B cell (primary cell): ENCODE results near the gene PBX1. TPM values are rescaled to one million over a fixed set of nuclear protein-coding genes. Genes with fewer than 3 reads are reported as not detected.

Experiments
- ATAC-seq: fragments of 200-7000 bp; cut with Tn5 transposase; one replicate; pipeline ENCODE4 v1.10.0; 2021; ENCODE audit warnings: low read depth, mild to moderate bottlenecking, moderate number of reproducible peaks, moderate library complexity
- CTCF ChIA-PET: fragments of 350-600 bp; sonication (Branson Sonifier 250); formaldehyde crosslinking; loops from one replicate; lab custom pipeline; 2021; ENCODE audit warnings: antibody characterized with exemption, inconsistent platforms; lab: Charles Lee
- POLR2A ChIA-PET: fragments of 350-600 bp; sonication (Branson Sonifier 250); formaldehyde crosslinking; loops from one replicate; lab custom pipeline; 2021; ENCODE audit warnings: antibody characterized with exemption; lab: Charles Lee
- DNase-seq: peaks from one replicate; pipeline ENCODE4 v3.0.0; 2013
- H2AFZ ChIP-seq: 2 replicates; pipeline ENCODE4 v1.6.1; 2012; ENCODE audit warnings: mild to moderate bottlenecking, low read depth, low read length; ENCODE audit not compliant: insufficient read depth, poor library complexity, severe bottlenecking
- H3K27ac ChIP-seq, 2 donors: 1 replicate in 1 of 2; 2 replicates in 1 of 2; pipeline ENCODE4 v1.5.1; 2012 to 2013; ENCODE audit warnings: low read length in 2 of 2, mild to moderate bottlenecking in 2 of 2, moderate library complexity in 1 of 2
- H3K27me3 ChIP-seq, 4 experiments: fragments of 200-600 bp in 1 of 4; sonication (generic) in 1 of 4; replicated peaks in 1 of 4; 1 replicate in 2 of 4; 2 replicates in 2 of 4; pipeline versions ENCODE4 v1.6.1 to v1.7.0; 2013 to 2016; ENCODE audit warnings: low read length in 3 of 4, mild to moderate bottlenecking in 2 of 4, mixed read lengths in 1 of 4, moderate library complexity in 1 of 4; ENCODE audit not compliant: insufficient read depth in 4 of 4, control insufficient read depth in 3 of 4; ENCODE audit errors: control extremely low read depth in 1 of 4
- H3K36me3 ChIP-seq, 2 experiments: replicated peaks in 1 of 2; 1 replicate in 1 of 2; 2 replicates in 1 of 2; pipeline versions ENCODE4 v1.6.1 to v1.7.1; 2013; ENCODE audit warnings: low read length in 1 of 2; ENCODE audit not compliant: insufficient read depth in 2 of 2, control insufficient read depth in 1 of 2; ENCODE audit errors: control extremely low read depth in 1 of 2, extremely low read depth in 1 of 2
- H3K4me1 ChIP-seq, 2 donors: fragments of 200-600 bp in 1 of 2; sonication (generic) in 1 of 2; 1 replicate in 1 of 2; 2 replicates in 1 of 2; pipeline versions ENCODE4 v1.5.1 to v1.6.1; 2013 to 2017; ENCODE audit warnings: low read length in 2 of 2; ENCODE audit not compliant: control insufficient read depth in 2 of 2, insufficient read depth in 2 of 2
- H3K4me2 ChIP-seq: replicated peaks from 2 replicates; pipeline ENCODE3; 2012; ENCODE audit warnings: mild to moderate bottlenecking, low read depth, low read length; ENCODE audit not compliant: poor library complexity, severe bottlenecking
- H3K4me3 ChIP-seq, 5 experiments: fragments of 200-600 bp in 1 of 5; sonication (generic) in 1 of 5; 1 replicate in 3 of 5; 2 replicates in 2 of 5; pipeline versions ENCODE4 v1.5.1 to v1.7.0; 2011 to 2016; ENCODE audit warnings: low read length in 4 of 5, mild to moderate bottlenecking in 4 of 5, low read depth in 2 of 5, control low read depth in 1 of 5, moderate library complexity in 1 of 5; ENCODE audit not compliant: insufficient read depth in 1 of 5; ENCODE audit errors: control extremely low read depth in 1 of 5, extremely low read depth in 1 of 5
- H3K79me2 ChIP-seq: fragments of 200-600 bp; sonication (generic); one replicate; pipeline ENCODE4 v1.6.0; 2016; ENCODE audit warnings: low read length; ENCODE audit not compliant: control insufficient read depth, insufficient read depth
- H3K9ac ChIP-seq: fragments of 200-600 bp; sonication (generic); 2 replicates; pipeline ENCODE4 v1.6.1; 2017; ENCODE audit warnings: mild to moderate bottlenecking, low read length, moderate library complexity
- H3K9me3 ChIP-seq, 3 donors: one replicate each; pipeline versions ENCODE4 v1.6.1 to v1.7.1; 2013; ENCODE audit warnings: low read length in 2 of 3; ENCODE audit not compliant: control insufficient read depth in 2 of 3, insufficient read depth in 1 of 3; ENCODE audit errors: control extremely low read depth in 1 of 3
- H4K20me1 ChIP-seq: 2 replicates; pipeline ENCODE4 v1.6.0; 2012; ENCODE audit warnings: mild to moderate bottlenecking, low read length; ENCODE audit not compliant: insufficient read depth, control insufficient read depth, poor library complexity, severe bottlenecking
- H3K27ac Mint-ChIP-seq: one replicate; pipeline ENCODE4 v1.8.0; 2021; ENCODE audit warnings: mixed read lengths
- H3K27me3 Mint-ChIP-seq: one replicate; pipeline ENCODE4 v1.8.0; 2021; ENCODE audit warnings: mixed read lengths
- H3K4me1 Mint-ChIP-seq: one replicate; pipeline ENCODE4 v1.8.0; 2021; ENCODE audit warnings: mixed read lengths
- H3K4me3 Mint-ChIP-seq: one replicate; pipeline ENCODE4 v1.8.0; 2021; ENCODE audit warnings: mixed read lengths
- H3K9me3 Mint-ChIP-seq: one replicate; pipeline ENCODE4 v1.8.0; 2022; ENCODE audit warnings: mixed read lengths; ENCODE audit not compliant: insufficient read depth
- CTCF ChIP-seq: fragments of 200-600 bp; IDR thresholded peaks from one replicate; pipeline ENCODE4 v1.8.0; 2022; ENCODE audit warnings: antibody characterized with exemption, mild to moderate bottlenecking
- WGBS: methylation state at CpG from one replicate; pipeline ENCODE4 v1.1.5; 2013; ENCODE audit warnings: missing lambda C conversion rate; ENCODE audit not compliant: insufficient coverage; 5-methylcytosine and 5-hydroxymethylcytosine counted together
- intact Hi-C: fragments of 100-400 bp; cut with micrococcal nuclease; formaldehyde crosslinking; loops from one replicate; pipeline ENCODE4 v1.10.0; 2022
- polyA plus RNA-seq: library from polyadenylated mRNA; depleted of rRNA; stranded (reverse); fragments of >200 nt; gene quantifications from 2 replicates; pipeline ENCODE4 v1.2.3, GENCODE V29; 2012
- small RNA-seq: library from RNA; depleted of rRNA; stranded (forward); fragments of <200 nt; gene quantifications from one replicate; pipeline ENCODE3, GENCODE V24; 2012; ENCODE audit warnings: low replicate concordance, low read depth; ENCODE audit not compliant: insufficient read length
- total RNA-seq, 2 donors: library from RNA; stranded (reverse); fragments of 120-200 nt in 1 of 2; gene quantifications; 1 replicate in 1 of 2; 2 replicates in 1 of 2; pipeline versions ENCODE4 v1.2.3 to v1.2.4, GENCODE V29; 2013 to 2022

PBX1 gene
- total and polyA plus RNA-seq, 2 donors (not counting 1 experiment from before 2014, with no cell fraction given): 0.32 TPM; not detected in 1

DNA sequence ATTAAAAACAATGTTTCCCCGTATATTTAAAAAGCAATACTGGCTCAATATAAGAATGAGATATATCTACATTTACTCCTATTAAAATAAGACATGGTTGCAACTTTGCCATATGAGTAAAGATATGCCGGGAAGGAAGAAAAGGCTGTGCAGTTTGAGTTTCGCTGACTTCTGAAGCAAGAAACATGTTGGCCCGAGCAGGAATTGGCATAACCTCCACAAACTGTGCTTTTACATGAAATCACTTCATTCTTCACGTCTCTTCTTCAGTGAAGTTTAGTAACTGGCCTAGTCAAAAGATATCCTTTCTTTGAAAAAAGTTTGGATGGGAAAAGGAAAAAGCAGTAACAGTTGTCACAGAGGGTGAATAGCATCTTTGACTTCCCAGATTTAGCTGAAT lies 342.0 kb downstream of the PBX1 start:
- H3K4me3 Mint-ChIP-seq: no peak overlapping the region
- intact Hi-C loops: no loop called here
- no peaks in the 10 kb centered on the region for H3K4me1 Mint-ChIP-seq
- Histone ChIP-seq H3K9ac (no peak overlapping the region), H2AFZ (no peak overlapping the region), H3K27ac (no peak overlapping the region), H3K36me3 (no peaks in the 10 kb centered on the region), H3K79me2 (no peaks in the 10 kb centered on the region), H3K27me3 (no peaks in the 10 kb centered on the region), H3K4me2 (no peak overlapping the region), H3K9me3 (no peaks in the 10 kb centered on the region), H3K4me3 (no peak overlapping the region), H4K20me1 (no peaks in the 10 kb centered on the region), H3K4me1 (no peaks in the 10 kb centered on the region)
- WGBS: no CpG with 5 or more reads among the region's 5 CpGs
- ATAC-seq (no peak), DNase-seq (no peak)
- no peaks in the 10 kb centered on the region for H3K27me3 Mint-ChIP-seq
- H3K9me3 Mint-ChIP-seq: peaks cover 4% of the 10 kb centered on the region
- no peak overlapping the region for H3K27ac Mint-ChIP-seq
- ChIA-PET POLR2A (no interaction called here), CTCF (no interaction called here)
- no peak for TF ChIP-seq CTCF

Small RNA genes within 50 kb of the gene (small RNA-seq; reads per million reads assigned to genes)
- gene RF00017 (not detected), gene RF00019 (not detected), gene RNU6-171P (not detected)
